ENCODE data around the gene NPIPB4.
"Not testable (repeated sequence)": the region's sequence is repeated elsewhere in the genome, so short reads cannot be mapped to it uniquely, and the experiment has no call there.

NPIPB4 gene

DNA sequence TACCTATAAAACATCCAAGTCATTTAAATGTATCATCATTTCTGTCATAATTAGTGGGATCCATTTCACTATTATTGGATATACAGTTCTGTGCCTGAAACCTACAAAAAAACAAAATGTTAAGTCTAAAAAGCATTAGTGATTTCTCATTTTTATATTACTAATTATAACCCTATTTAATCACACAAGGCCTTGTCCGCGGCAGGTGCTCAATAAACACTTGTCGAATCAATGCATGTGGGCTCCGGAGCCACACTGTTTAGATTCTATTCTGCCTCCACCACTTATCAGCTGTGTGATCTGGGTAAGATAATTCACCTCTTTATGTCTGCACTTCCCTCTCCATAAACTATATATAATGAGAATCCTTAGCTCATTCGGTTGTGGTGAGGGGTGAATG, at the start of gene NPIPB4:
TSS of gene NPIPB4 (minus strand) at position 101 of the 400 bp plus-strand sequence. CDS start 378 bp downstream, outside the sequence.
- not testable (repeated sequence) for H3K27ac ChIP-seq

- H3K27ac ChIP-seq, result not testable (repeated sequence)
Observed at GRCh38 chr16:21898998-21899397, 41.4 kb upstream of the NPIPB4 start.

DNA sequence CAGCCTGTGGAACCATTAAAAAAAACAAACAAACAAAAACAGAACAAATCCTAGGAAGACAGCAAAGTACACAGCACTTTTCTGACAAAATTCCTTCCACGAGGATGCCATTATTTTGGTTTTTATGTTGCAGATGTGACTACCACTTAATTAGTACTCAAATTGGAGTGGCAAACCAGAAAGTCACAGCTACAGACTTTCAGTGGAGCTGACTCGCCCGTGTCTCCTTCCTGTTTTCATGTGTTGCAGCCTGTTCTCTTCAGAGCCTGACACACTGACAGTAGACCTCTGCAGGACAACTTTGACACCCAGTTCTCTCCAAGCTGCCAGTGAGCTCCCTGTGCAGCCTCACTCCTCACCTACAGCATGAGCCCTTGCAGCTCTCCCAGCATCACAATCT, 24.4 kb upstream of the NPIPB4 start:
- not testable (repeated sequence) for H3K27ac ChIP-seq

DNA sequence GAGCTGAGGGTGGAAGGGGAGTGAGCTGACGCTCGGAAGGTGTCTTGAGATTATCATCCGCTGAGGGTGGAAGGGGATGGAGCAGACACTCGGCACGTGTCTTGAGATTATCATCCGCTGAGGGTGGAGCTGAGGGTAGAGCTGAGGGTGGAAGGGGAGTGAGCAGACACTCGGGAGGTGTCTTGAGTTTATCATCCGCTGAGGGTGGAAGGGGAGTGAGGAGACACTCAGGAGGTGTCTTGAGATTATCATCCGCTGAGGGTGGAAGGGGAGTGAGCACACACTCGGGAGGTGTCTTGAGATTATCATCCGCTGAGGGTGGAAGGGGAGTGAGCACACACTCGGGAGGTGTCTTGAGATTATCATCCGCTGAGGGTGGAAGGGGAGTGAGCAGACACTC, 20.4 kb downstream of the NPIPB4 start:
- H3K27ac ChIP-seq, result not testable (repeated sequence)

GRCh38 chr16:21836334-21836733, 21.2 kb downstream of the NPIPB4 start:
- H3K27ac ChIP-seq, result not testable (repeated sequence)

- not testable (repeated sequence) for H3K27ac ChIP-seq
Observed at GRCh38 chr16:21835747-21836146, 21.8 kb downstream of the NPIPB4 start.

DNA sequence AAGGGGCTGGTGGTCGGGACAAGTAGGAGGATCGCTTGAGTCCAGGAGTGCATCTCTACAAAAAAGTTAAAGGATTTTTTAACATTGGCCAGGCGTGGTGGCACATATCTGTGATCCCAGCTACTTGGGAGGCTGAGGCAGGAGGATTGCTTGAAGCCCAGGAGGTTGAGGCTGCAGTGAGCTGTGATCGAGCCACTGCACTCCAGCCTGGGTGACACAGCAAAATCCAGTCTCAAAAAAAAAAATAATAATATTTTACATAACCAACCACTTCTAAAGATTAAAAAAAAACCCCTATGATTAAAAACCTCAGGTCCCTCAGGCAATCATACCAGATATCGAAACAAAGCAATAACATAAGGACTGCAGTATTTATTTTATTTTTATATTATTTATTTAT, 23.3 kb downstream of the NPIPB4 start:
- not testable (repeated sequence) for H3K27ac ChIP-seq

GRCh38 chr16:21829929-21830328, 27.6 kb downstream of the NPIPB4 start:
- H3K27ac ChIP-seq, result not testable (repeated sequence)

DNA sequence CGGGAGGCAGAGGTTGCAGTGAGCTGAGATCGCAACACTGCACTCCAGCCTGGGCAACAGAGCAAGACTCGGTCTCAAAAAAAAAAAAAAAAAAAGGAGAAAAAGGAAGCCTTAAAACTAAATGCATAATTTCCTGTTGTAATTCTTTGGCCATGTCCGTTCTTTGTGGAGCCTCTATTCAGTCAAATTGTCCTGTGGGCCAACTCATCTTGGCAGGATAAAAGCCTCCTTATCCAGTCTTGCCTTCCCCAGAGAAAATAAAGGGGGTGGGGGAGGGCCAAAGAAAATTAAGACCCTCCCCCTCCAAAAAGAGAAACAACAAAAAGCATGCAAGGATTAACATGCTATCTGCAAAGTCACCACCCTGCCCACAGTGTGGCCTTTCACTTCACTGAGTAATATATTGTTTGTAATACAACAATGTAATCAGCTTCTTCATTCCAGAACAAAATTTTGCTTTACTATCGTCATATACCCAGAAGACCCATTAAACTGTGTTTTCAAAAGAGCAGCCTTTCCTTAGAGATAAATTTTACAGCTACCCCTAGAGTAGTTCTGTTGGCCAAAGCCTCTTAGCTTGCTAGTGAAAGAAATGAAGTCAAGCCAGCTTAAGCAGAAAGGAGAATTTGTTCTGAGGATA, 31.4 kb downstream of the NPIPB4 start:
- H3K27ac ChIP-seq, result not testable (repeated sequence)

DNA sequence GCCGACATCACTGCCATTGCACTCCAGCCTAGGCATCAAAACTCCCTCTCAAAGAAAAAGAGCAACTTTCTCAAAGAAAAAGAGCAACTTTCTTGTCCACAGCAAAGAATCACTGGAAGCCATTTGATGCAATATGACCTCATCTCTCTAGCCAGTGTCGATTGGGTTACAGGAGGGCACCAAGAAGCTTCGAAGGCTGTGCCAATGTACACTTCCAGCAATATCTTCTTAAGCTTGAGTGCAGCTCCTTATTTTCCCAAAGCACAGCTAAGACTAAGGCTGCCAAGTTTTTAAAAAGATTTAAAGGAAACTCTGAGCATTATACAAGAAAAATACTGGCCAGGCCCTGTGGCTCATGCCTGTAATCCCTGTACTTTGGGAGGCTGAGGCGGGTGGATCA, 32.0 kb downstream of the NPIPB4 start:
- H3K27ac ChIP-seq, result not testable (repeated sequence)

DNA sequence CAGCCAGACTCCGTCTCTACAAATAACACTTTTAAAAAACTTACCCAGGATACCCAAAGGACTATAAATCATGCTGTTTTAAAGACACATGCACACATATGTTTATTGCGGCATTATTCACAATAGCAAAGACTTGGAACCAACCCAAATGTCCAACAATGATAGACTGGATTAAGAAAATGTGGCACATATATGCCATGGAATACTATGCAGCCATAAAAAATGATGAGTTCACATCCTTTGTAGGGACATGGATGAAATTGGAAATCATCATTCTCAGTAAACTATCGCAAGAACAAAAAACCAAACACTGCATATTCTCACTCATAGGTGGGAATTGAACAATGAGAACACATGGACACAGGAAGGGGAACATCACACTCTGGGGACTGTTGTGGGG, 34.3 kb downstream of the NPIPB4 start:
- H3K27ac ChIP-seq, result not testable (repeated sequence)

DNA sequence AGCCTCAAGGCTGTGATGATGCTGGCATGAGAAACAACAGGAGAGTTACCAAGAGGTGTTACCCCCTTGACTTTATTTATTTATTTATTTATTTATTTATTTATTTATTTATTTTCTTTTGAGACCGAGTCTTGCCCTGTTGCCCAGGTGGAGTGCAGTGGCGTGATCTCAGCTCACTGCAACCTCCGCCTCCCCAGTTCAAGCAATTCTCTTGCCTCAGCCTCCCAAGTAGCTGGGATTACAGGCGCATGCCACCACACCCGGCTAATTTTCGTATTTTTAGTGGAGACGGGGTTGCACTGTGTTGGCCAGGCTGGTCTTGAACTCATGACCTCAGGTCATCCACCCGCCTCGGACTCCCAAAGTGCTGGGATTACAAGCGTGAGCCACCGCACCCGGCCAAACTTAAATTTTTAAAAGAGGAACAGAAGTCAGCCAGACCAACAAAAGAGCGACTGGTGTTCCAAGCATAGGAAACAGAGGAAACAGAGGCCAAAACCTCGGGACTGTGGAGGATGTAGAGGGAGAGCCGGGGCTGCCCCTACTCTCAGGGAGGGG, 36.6 kb downstream of the NPIPB4 start:
- H3K27ac ChIP-seq, result not testable (repeated sequence)

DNA sequence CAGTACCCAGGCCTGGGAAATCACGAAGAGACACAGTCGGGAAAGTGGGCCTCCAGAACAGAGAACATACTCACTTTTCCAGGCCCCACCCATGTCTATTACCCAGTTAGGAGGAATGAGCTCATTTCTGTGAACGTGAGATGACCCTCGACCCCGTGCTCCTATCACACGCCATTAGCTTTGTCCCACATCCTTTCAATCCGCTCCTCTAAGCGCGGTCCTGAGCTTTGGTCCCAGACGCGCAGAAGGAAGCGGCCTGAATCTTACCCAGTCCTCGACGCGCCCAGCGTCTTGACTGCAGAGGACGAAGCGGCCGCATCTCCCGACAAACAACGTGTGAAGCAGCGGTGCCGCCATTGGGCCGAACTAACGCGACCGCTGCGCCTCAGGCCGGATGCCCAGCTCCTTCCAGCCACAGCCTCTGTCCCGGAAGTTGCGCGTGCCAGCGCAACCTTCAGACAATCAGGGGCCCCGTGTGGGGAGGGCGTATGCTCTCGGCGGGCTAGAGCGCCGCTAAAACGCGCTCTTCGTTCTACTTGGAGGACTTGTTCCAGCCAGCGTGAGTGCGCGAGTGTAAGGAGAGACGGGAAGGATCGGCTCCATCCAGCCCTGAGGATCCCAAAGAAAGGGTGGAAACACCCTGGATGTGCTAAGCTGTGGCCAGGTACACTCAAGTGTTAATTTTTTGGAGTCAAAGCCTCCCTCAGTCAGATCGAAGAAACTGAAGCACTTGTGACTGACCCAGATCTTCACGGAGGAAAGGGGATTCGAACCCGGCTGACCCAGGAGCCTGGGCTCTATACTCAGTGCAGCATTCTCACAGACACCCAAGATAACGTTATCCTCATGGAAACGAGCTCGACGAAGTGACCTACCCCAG, 37.3 kb downstream of the NPIPB4 start:
- not testable (repeated sequence) for H3K27ac ChIP-seq

DNA sequence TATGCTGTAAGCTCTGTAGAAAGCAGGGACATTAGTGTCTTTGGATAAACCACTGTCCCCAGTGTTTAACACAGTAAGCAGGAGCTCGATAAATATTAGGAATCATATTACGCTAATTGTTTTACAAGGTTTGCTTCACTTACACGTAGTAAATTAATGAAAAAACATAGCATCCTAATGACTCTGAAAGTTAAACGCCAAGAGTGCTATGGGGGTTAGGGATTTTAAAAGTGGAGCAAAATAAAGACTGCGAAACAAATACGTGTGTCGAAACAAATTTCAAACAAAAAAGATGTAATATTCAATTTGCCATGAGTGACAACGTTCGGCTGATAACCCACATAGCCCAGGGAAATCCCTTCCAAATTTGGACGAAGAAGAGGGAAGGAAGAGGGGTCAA, 37.9 kb downstream of the NPIPB4 start:
- not testable (repeated sequence) for H3K27ac ChIP-seq

- H3K27ac ChIP-seq, result not testable (repeated sequence)
Observed at GRCh38 chr16:21817012-21817411, 40.5 kb downstream of the NPIPB4 start.

DNA sequence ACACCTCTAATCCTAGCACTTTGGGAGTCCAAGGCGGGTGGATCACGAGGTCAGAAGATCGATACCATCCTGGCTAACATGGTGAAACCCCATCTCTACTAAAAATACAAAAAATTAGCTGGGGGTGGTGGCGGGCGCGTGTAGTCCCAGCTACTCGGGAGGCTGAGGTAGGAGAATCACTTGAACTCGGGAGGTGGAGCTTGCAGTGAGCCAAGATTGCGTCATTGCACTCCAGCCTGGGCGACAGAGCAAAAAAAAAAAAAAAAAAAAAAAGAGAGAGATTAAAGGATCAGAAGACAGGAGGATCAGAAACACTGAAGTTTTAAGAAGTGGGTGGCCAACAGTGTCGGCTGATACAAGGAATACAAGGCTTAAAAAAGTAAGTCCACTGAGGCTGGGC, 41.9 kb downstream of the NPIPB4 start:
- H3K27ac ChIP-seq, result not testable (repeated sequence)

- H3K27ac ChIP-seq, result not testable (repeated sequence)
Observed at GRCh38 chr16:21802375-21802663, 55.2 kb downstream of the NPIPB4 start.

Measured in 22Rv1 (cell line).